Stimulated activated CD8-positive, alpha-beta memory T cell treated with anti-CD3 and anti-CD28 coated beads, Interleukin-4, amount 100 ng/mL, for 4 hours (primary cell): ENCODE measurements around the gene BICRA.
"Not testable (repeated sequence)": the region's sequence is repeated elsewhere in the genome, so short reads cannot be mapped to it uniquely, and the experiment has no call there.

Experiments used
- DNase-seq, 2 donors: peaks; one replicate each; pipeline ENCODE4 v3.0.0-alpha.2; 2020; ENCODE audit warnings: low read depth in 2 of 2, low spot score in 1 of 2

The BICRA gene

DNA sequence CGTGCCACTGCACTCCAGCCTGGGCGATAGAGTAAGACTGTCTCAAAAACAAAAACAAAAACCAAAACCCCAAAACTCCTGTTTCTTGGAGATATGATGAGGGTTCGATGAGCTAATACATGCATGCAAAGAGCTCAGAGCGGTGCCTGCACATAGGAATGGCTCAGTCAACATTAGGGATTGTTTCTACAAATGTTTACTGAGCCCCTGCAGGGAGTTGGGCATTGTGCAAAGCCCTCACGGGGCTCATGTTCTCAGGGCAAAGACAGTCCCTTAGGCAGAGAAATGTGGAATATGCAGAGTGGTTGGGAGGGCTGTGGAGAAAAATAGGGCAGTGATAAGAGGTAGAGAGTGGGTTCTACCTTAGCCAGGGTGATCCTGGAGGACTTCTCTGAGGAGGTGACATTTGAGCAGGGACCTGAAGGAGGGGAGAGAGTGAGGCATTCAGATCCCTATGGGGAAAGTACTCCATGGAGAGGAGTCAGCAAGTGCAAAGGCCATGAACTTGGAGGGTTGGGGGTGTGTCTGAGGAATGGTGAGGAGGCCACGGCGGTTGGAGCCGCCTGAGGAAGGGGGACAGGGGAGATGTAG, 102.8 kb downstream of the BICRA start:
- no peak for DNase-seq

DNA sequence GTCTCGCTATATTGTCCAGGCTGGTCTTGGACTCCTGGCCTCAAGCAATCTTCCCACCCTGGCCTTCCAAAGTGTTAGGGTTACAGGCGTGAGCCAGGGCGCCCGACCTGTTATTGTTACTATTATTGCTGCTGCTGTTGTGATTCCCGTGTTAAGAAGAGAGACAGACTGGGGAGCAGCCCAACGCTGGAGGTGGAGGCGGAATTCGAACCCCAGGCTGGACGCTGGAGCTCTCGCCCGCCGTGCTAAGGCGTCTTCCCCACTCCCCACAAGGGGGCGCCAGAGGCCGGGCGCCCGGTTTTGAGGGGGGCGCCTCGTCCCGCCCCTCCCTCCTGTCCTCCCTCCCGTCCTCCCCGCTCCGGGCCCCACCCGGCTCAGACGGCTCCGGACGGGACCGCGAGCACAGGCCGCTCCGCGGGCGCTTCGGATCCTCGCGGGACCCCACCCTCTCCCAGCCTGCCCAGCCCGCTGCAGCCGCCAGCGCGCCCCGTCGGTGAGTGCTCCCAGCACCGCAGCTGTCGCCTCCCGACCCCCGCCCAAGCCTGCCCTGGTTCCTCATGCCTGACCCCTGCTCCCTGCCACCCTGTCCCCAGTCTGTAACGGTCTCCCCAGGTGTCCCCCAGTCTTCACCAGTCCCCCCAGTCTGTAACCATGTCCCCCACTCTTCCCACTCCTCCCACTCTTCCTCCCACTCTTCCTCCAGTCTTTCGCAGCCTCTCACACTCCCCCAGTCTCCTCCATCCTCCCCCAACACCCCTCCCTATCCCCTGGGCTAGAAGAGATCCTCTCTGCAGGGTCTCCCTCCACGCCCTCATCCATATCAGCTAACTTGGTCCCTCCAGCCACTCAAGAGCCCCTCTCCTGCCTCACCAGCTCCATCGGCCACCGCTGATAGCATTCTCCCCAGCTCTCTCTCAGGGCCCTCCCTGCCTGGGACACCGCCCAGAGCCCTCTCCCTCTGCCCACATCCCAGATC, 104.4 kb downstream of the BICRA start, which contains the start of gene EHD2:
Gene EHD2 (plus strand): TSS at position 377 of the 976 bp plus-strand sequence. CDS start 3,191 bp downstream, outside the sequence.
- DNase-seq: peak in 1 of 2 donors; percentile 9

DNA sequence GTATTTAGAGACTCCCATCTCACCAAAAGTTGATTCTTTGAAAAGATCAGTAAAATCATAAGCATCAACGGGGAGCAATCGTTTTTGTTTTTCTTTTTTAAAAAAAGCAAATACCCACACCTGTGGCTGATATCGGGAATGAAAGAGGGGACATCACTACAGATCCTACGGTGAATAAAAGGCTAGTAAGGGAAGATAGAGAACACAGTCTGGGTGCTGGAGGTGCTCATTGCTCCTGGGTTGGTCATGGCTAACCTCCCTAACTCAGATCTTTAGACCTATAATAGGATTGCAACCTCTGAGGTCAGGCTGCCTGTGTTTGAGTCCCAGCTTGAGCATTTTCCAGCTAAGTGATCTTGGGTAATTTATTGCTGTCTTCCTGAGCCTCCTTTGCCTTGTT, 105.4 kb downstream of the BICRA start:
- DNase-seq: no peak

DNA sequence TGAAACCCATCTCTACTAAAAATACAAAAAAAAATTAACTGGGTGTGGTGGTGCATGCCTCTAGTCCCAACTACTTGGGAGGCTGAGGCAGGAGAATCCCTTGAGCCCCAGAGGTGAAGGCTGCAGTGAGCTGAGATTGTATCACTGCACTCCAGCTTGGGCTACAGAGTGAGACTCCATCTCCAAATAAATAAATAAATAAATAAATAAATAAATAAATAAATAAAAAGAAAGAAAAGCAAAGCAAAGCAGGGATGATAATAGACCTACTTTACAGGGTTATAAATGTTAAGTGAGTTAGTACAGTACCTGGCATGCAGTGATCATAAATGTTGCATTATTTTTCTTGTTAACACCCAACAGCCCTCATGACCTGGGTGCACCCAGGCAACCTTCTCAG, 105.9 kb downstream of the BICRA start:
- not testable (repeated sequence) for DNase-seq

DNA sequence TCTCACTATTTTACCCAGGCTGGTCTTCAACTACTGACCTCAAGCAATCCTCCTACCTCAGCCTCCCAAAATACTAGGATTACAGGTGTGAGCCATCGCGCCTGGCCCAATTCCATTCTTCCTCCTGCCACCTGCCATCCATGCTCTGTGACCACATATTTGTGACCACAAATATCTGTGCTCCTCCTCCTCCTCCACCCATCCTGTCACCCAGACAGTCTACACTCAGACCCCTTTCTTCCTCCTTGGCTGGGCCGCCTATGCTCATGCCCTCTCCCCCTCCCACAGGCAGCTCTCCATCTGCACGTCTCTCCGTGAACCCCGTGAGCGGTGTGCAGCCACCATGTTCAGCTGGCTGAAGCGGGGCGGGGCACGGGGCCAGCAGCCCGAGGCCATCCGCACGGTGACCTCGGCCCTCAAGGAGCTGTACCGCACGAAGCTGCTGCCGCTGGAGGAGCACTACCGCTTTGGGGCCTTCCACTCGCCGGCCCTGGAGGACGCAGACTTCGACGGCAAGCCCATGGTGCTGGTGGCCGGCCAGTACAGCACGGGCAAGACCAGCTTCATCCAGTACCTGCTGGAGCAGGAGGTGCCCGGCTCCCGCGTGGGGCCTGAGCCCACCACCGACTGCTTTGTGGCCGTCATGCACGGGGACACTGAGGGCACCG, 107.5 kb downstream of the BICRA start:
- no peak for DNase-seq

DNA sequence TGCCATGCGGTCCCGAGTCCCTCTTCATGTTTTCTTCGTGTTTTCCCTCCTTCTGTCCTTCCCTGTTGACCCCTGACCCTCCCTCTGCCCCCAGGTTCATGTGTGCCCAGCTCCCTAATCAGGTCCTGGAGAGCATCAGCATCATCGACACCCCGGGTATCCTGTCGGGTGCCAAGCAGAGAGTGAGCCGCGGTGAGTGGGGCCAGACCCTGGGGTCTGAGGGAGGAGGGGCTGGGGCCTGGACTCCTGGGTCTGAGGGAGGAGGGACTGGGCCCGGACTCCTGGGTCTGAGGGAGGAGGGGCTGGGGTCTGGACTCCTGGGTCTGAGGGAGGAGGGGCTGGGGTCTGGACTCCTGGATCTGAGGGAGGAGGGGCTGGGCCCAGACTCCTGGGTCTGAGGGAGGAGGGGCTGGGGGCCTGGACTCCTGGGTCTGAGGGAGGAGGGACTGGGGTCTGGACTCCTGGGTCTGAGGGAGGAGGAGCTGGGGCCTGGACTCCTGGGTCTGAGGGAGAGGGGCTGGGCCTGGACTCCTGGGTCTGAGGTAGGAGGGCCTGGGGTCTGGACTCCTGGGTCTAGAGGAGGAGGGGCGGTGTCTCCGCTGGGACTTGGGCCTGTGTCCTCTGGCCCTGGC, 109.6 kb downstream of the BICRA start:
- not testable (repeated sequence) for DNase-seq

DNA sequence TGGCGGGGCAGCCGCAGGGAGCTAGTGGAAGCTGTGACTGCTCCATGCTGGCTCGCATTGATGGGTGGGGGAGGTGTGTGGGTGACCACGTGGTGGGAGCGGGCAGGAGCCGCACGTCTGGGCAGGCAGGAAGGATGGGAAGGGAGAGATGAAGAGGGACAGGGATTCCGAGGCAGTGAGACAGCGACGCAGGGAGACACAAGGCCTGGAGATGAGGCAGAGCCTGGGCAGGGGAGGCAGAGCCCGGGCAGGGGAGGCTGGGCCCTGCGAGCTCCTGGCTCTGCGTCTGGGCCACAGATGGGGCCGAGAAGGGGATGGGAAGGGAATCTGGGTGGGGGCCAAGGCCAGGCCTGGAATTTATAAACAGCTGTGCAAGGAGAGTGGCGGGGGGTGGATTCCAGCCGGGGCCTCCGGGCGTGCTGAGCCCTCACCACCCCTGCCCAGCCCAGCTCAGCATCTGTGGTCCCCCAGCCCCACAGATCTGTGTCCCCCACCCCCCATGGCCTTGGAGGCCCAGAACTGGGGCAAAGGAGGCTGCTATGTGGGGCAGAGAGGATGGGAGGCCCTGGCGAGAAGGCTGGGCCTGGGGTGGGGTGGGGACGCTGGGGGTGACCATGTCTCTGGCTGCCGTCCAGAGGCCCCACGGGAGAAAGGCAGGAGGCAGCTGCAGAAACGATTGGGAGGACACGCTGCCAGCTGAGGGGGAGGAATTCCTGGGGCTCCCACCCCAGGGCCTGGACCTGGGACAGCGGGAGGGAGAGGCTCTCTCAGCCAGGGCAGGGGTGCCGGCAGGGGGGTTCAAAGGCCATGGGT, 110.3 kb downstream of the BICRA start:
- no peak for DNase-seq

DNA sequence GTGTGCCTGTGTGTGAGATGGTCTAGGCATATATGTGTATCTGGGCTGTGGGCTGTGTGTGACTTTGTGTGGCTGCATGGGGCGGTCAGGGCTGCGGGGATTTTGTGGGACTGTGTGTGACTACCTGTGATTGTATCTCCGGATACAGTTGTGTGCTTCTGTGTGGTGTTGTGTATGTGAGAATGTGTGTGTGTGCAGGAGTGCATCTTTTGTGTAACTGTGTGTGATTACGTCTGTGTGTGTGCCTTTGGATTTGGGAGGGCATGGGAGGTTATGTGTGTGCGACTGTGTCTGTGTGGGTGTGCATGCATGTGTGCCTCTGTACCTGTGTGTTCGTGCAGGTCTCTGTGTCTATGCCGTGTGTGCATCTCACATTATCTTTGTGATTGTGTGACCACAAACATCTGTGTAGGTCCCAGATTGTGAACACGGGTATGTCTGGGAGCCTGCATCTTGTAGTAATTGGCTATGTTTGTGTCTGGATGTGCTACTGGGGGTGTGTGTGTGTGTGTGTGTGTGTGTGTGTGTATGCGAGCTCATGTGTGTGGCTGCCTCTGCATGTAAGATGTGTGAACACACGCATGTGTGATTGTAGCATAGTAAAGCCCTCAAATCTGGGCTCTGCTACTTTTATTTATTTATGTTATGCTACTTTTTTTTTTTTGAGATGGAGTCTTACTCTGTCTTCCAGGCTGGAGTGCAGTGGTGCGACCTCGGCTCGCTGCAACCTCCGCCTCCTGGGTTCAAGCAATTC, 111.9 kb downstream of the BICRA start:
- DNase-seq: no peak

DNA sequence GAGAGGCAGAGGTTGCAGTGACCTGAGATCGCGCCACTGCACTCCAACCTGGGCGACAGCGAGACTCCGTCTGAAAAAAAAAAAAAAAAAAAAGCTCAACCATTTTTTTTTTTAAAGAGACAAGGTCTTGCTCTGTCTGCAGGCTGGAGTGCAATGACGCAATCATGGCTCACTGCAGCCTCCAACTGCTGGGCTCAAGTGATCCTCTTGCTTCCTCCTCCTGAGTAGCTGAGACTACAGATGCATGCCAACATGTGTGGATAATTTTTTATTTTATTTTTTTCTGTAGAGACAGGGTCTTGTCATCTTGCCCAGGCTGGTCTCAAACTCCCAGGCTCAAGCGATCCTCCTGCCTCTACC, 114.6 kb downstream of the BICRA start:
- no peak for DNase-seq

DNA sequence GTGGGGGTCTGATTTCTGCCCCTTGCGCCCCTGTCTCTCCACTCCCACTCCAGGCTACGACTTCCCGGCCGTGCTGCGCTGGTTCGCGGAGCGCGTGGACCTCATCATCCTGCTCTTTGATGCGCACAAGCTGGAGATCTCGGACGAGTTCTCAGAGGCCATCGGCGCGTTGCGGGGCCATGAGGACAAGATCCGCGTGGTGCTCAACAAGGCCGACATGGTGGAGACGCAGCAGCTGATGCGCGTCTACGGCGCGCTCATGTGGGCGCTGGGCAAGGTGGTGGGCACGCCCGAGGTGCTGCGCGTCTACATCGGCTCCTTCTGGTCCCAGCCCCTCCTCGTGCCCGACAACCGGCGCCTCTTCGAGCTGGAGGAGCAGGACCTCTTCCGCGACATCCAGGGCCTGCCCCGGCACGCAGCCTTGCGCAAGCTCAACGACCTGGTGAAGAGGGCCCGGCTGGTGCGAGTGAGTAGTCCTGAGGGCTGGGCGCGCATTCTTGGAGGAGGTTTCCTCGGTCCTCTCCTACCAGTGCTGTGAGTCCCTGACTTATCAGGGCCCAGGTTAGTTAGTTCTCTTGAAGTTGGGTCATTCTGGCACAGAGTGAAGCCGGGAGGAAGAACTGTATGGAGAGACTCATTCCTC, 116.9 kb downstream of the BICRA start:
- DNase-seq: no peak

DNA sequence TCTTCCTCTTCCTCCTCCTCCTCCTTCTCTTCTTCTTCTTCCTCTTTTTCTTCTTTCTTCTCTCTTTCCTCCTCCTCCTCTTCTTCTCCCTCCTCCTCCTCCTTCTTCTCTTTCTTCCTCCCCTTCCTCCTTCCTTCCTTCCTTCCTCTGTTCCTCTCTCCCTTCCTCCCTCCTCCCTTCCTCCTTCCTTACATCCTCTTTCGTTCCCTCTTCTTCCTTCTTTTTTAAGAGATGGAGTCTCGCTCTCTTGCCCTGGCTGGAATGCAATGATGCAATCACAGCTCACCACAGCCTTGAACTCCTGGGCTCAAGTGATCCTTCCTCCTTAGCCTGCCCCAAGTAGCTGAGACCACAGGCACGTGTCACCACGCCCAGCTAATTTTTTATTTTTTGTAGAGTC, 117.5 kb downstream of the BICRA start:
- no peak for DNase-seq

DNA sequence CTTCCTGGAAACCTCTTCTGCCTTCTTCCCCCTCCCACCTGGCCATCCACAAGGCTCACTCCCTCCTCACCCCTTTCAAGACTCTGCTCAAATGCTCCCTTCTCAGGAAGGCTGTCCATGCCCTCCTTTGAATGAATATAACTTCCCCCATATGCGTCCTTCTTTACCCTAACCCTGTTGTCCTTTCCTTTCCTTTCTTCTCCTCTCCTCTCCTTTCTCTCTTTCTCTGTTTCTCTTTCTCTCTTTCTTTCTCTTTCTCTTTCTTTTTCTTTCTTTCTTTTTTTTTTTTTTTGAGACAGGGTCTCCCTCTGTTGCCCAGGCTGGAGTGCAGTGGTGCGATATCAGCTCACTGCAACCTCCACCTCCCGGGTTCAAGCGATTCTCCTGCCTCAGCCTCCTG, 119.4 kb downstream of the BICRA start:
- DNase-seq: not testable (repeated sequence)

DNA sequence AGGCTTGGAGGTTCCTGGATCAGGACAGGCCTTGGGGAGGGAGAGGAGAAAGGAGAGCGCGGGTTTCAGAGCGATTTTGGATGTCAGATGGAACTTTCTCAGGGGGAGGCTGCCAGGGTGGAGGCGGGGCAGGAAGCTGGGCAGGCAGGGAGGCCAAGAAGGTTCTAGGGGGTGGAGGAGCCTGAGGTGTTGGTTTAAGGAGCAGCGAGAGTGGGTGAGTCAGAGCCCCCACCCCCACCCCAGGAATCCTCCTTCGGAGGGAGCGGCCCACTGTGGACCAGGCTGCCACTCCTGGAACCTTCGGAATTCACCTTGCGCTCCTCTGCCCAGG, 120.5 kb downstream of the BICRA start:
- DNase-seq: no peak

DNA sequence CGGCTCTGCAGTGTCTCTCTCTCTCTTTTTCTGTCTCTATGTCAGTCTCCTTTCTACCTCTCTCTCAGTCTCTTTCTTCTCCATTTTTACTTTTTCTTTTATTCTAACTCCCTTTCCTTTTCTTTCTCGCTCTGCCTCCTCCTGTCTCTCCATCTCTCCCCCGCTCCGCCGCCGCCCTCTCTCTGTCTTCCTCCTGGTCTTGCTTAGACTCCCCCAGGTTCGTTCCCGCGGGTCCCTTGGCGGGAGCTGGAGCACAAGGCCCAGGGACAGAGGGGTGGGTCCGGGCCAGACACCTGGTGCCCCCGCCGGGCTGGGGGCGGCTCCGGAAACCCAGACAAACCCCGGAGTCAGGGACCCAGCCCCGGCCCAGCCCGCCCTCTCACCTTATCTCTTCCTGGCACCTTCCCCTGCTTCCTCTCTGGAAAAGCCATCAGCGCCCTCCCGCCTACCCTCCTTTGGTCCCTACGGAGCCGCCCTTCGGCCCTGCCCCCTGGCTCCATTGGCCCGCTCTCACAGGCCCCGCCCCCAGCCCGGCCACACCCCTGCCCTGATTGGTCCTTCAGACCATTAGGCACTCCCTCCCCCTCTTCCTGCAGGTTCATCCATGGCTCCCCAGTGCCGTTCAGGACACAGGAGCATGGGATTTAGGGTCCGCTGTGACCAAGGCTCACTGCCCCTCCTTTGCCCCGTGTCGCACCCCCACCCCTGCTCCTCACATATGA, 121.0 kb downstream of the BICRA start:
- DNase-seq: no peak

DNA sequence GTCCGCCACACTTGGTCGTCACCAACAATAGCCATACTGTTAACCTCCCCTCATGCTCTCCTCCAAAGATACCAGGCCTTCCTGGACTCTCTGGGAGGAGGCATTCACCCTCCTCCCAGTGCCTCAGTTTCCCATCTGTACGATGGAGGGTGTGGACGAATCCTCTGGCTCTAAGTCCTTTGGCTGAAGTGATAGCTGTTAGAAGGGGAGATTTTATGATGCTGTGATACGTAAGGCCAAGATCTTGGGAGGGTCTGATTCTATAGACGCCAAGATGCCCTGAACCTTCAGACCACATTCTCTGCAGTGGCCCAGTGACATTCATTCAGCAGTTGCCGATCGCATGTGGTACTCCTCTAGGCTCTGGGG, 121.6 kb downstream of the BICRA start:
- DNase-seq: no peak

DNA sequence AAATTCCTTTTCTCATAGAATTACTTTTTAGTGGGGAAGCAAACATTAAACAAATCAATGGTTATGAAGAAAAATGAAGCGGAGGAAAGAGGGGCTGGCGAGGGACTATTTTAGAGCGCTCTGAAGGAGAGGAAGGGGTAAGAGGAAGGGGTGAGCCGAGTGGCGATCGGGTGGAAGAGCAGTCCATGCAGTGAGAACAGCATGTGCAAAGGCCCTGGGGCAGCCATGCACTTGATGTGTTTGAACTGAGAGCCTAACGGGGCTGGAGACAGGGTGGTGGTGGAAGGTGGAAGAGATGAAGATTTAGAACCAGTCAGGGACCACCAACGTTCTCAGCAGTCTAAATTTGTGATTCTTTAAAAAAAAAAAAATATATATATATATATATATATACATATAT, 122.0 kb downstream of the BICRA start:
- DNase-seq: no peak

DNA sequence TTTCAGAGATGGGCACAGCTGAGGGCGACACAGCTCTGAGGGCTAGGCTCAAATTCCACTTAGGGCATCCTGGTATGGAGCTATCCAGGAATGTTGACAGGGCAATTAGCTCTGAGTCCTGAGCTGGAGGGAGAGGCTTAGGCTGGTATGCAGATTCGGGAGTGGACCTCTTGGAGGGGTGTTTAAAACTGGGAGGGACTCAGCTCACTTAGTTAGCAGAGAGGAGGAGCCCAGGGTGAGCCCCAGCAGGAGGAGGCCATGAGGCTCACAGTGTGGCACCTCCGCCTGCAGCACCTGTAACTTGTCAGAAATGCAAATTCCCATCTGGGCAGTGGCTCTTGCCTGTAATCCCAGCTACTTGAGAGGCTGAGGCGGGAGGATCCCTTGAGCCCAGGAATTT, 126.2 kb downstream of the BICRA start:
- no peak for DNase-seq

DNA sequence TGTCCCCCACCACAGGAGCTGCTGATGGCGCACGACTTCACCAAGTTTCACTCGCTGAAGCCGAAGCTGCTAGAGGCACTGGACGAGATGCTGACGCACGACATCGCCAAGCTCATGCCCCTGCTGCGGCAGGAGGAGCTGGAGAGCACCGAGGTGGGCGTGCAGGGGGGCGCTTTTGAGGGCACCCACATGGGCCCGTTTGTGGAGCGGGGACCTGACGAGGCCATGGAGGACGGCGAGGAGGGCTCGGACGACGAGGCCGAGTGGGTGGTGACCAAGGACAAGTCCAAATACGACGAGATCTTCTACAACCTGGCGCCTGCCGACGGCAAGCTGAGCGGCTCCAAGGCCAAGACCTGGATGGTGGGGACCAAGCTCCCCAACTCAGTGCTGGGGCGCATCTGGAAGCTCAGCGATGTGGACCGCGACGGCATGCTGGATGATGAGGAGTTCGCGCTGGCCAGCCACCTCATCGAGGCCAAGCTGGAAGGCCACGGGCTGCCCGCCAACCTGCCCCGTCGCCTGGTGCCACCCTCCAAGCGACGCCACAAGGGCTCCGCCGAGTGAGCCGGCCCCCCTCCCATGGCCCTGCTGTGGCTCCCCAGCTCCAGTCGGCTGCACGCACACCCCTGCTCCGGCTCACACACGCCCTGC, 132.1 kb downstream of the BICRA start:
- no peak for DNase-seq
